Adrenal gland (tissue), 5 donors: Measurements from ENCODE around the gene HVCN1.

Experiments used
- CTCF ChIP-seq, 6 experiments: fragments of 450-650 bp in 4 of 6; fragments of 200-600 bp in 2 of 6; sonication (generic) in 1 of 6; IDR thresholded peaks; 1 replicate in 5 of 6; 2 replicates in 1 of 6; pipeline versions ENCODE4 v1.5.1 to v1.8.0; 2016 to 2021; ENCODE audit warnings: antibody characterized with exemption in 6 of 6, mild to moderate bottlenecking in 2 of 6, moderate library complexity in 1 of 6
- POLR2A ChIP-seq, 2 donors: fragments of 450-650 bp; IDR thresholded peaks; one replicate each; pipeline ENCODE4 v1.6.1; 2017; ENCODE audit warnings: antibody characterized with exemption in 2 of 2, mild to moderate bottlenecking in 2 of 2, moderate library complexity in 1 of 2
- donor health status: DM: no; HTN: no; CAD: no.

- TF ChIP-seq CTCF (IDR thresholded peaks at IDR 0.05) (no peak), POLR2A (IDR thresholded peaks at IDR 0.05) (no peak)
These were observed 30.7 kb downstream of the HVCN1 start for GRCh38 chr12:110658242-110658641.
